HG03469 (cell line): ENCODE measurements around the gene C1QTNF12.

Experiments
- ATAC-seq: cut with Tn5 transposase; IDR thresholded peaks from one replicate; pipeline ENCODE4 v1.9.1; 2021; ENCODE audit warnings: mild to moderate bottlenecking, moderate library complexity, moderate number of reproducible peaks; ENCODE audit not compliant: unreplicated experiment

Gene C1QTNF12

GRCh38 chr1:1282998-1283397 lies 36.5 kb upstream of the C1QTNF12 start:
- ATAC-seq: no peak

DNA sequence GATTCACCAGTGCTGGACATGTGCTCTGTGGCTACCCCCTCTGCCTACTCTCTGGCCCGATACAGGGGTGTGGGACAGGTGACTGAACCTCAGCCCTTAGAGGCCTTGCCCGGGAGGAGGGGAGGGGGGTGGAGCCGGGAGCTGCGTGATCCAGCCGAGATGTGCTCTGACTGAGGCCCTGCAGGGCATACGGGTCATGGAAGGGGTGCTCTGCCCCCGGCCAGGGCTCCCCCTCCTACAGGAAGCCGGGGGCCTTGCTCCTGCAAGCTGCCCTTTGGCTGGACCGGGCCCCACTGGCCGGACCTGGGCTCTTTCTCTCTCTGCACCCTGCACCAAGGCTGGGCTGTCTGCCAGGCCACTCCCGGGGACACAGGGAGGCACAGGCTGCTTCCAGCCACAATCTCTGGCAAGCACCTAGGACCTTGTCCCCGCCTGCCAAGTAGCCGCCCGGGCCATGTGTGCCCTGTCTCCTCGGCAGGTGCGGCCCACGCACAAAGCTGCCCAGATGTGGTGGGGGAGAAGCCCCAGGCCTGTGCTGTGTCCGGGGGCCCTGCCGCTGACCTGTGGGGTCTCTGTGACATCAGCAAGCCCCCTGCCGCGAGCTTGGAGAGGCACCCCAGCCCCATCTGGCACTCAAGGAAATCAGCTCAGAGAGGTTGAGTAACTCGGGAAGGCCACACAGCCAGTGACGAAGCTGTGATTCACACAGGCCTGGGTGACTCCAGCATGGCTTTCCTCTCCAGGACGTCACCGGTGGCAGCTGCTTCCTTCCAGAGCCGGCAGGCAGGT lies 35.2 kb upstream of the C1QTNF12 start:
- ATAC-seq: no peak

- ATAC-seq: no peak
These were observed 34.4 kb upstream of the C1QTNF12 start for GRCh38 chr1:1280782-1281481.

- no peak for ATAC-seq
These were observed 32.5 kb upstream of the C1QTNF12 start for GRCh38 chr1:1279028-1279427.

GRCh38 chr1:1278620-1279019 lies 32.1 kb upstream of the C1QTNF12 start:
- no peak for ATAC-seq

- no peak for ATAC-seq
These were observed 29.3 kb upstream of the C1QTNF12 start for GRCh38 chr1:1275836-1276235.

GRCh38 chr1:1274931-1275431 lies 28.5 kb upstream of the C1QTNF12 start:
- no peak for ATAC-seq

DNA sequence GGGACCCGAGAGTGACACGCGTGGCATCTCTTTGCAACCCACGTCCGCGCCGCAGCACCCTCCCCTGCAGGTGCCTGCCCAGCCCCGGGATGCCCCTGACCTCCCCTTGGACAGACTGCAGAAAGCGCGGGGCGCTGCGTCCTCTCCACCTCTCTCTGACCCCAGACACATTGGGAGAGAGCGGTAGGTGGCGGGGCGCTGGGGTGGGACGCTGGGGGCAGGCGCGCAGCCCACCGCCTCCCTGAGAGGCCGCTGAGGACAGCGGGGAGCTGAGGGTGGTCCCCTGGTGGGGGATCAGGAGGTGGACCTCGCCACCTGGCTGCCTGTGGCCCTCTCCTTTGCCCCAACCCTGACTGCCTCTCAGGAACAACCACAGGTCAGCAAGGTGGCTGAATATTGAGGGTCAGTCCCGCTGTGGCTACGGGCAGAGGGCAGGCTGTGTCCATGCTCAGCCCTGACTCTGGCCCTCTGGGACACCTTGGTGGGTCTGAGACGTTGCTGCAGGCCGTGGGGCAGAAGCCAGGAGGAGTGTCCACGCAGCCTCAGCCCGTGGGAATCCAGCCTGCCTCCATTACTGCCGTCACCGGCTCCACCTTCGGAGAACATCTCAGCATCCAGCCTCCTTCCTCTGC lies 27.9 kb upstream of the C1QTNF12 start:
- ATAC-seq: no peak

GRCh38 chr1:1273512-1274298 lies 27.2 kb upstream of the C1QTNF12 start, which contains the start of gene UBE2J2:
UBE2J2 (minus strand) TSS chr1:1273854; CDS start chr1:1267992, 5,862 bp downstream.
- ATAC-seq: no peak

DNA sequence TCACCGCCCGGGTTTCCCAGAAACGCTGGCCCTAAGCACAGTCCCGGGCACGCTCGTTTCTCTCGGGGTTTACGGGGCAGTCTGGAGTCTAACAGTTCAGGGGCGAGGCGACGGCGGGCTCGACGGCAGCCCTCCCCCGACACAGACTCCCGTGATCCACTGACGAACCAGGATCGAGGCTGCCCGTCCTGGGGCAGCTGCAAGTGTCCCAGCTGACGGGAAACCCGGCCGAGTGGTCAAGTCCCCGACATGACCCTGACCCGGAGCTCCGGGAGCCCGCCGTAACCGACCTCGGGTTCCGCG lies 26.6 kb upstream of the C1QTNF12 start:
- no peak for ATAC-seq

DNA sequence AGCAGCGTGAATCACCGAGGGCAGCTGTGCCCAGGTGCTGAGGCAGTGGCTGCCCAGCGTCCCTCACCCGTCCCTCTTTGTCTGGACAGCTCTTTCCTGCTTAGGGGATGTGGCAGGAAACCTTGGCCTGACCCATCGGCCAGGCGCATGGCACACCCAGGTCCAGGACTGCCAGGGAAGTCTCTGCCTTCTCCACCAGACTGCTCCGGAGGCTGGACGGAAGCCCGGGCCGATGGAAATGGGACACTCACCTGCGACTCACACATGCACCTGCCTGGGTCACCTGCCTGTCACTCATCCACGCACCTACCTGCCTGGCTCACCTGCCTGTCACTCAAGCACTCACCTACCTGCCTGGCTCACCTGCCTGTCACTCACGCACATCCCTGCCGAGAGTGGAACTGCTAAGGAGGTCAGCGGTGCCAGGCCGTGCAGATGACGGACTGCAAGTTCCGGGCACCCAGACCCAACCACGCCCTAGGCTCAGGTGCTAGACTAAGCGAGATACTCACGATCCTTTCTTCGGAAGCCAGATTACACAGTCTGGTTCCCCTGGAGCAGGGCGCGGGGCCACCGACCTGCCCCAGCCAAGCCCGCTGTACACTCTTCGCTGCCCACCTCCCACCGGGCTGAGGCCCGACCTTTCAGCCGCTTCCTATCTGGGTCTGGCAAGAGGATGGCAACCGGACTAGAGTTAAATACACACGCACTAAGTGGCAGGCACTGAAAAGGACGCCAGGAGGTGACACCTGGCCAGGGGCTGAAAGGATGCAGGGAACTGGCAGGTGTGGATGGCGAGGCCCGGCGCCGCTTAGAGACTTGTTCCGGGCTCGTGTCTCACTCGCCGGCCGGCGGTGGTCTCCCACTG lies 26.1 kb upstream of the C1QTNF12 start:
- ATAC-seq: no peak

- ATAC-seq: no peak
These were observed 24.3 kb upstream of the C1QTNF12 start for GRCh38 chr1:1270813-1271212.

DNA sequence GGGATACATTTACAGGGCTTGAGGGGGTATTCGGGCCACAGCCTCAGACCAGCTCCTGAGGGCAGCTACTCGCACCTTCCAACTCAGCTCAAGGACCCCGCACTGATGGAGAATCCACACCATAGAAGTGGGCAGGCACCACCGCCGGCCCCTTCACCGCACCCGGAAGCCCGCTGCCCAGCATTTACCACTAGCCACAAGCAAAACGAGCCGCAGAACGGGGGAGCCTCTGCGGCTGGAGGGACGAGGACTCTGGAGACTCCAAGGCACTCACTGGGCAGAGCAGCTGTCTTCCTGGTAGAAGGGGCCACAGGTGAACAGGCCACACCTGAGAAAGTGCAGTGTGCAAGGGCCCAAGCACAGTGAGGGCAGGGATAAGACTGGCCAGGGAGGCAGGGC lies 21.8 kb upstream of the C1QTNF12 start:
- ATAC-seq: no peak

DNA sequence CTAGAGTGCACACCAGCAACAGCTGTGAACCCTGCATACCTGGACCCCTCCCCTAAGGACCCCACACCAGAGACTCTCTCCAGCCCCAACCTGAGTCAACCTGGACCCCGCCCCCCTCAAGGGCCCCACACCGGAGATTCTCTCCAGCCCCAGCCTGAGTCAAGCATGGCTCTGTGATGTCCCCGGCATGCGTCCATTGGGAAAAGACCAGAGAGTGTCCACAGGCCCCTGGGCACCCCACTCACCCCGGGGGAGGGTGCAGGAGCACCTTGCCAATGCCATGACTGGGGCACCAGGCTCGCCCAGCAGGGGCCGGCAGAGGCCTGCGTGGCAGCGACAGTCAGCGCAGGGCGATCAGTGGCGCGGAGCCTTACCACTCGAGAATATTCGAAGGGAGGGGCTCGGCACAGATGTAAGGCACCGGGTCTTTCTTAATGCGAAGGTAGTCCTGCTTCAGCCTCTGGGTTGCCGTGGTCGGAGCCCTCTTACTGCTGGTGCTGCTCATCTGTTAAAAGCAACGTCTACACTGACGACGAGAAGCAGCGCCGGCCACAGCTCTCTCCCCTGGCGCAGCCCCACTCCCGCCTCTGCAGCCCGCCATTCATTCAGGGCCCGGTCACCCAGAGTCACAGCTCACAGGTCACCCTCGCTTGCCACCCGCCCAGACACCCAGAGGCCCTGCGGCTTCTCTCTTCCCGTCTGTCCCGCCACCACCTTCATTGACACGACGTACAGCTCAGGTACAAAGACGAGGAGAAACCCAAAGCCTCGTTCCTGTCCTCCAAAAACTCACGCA lies 21.2 kb upstream of the C1QTNF12 start:
- ATAC-seq: no peak

DNA sequence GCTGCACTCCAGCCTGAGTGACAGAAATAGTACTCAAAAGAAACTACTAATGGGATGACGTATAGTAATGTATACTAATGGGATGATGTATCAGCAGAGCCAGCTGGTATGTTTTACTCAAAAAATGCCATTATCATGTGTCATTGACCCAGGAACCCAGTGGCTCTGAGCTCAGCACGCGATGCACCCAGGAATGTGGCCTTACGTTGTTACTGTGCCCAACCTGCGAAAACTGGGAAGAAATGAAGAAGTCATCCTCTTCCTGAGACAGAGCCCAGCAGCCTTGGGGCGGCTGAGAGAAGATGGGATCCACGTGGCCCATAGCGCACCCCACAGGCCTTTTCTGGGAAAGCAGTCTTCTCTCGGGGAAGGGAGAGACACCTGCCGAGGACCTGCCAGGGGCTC lies 18.3 kb upstream of the C1QTNF12 start:
- no peak for ATAC-seq

- no peak for ATAC-seq
These were observed 17.5 kb upstream of the C1QTNF12 start for GRCh38 chr1:1264026-1264425.

DNA sequence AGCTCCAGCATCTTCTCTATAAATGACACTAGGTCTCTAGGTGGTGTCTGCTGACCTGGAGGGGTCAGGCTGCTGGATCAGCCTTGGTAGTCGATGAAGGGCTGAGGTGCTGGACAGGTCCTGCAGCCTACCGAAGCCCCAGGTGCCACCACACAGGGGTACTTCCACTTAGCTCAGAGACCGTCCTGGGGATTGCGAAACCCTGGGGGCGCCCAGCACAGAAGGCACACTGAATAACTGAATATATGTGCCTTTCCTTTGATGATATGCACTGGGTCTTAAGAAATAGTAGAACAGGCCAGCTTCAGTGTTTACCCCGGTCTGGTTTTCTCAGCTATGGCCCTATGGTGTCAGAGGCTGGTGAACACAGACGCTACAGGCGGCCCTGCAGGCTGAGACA lies 16.2 kb upstream of the C1QTNF12 start:
- ATAC-seq: no peak

GRCh38 chr1:1262071-1262470 lies 15.5 kb upstream of the C1QTNF12 start:
- no peak for ATAC-seq

DNA sequence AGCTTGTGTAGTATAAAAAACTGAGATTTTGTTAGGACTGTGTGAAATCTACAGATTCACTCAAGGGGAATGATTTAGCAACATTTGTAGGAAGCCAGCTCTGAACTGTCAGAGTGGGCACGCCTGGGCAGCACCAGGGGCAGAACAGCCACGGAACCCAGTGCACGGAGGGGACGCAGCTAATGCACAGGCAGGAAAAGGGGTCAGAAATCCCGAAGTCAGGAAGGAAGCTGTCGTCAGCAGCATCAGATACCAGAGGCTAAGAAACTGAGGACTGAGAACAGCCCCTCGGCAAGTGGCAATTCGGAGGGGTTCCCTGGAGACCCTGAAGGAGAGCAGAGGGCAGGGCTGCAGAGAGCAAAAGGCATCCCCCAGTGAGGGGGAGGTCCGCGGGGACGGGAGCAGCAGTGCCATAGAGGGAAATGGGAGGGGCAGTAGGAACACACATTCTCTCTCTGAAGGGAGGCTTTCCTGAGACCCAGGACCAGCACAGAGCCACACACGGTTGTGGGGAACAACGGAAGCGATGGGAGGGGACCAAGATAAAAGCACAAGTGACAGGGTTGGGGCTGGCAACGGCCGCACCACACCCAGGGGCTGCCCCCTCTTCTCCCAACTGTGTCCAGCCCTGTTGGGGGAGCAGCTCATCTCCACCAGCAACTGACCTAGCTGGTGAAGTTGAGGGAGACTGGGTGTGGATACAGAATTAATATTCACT lies 14.5 kb upstream of the C1QTNF12 start:
- ATAC-seq: no peak
